Measurements from ENCODE around the gene LEUTX. TPM values are rescaled to one million over a fixed set of nuclear protein-coding genes. Genes with fewer than 3 reads are reported as not detected.

The LEUTX gene
- total and polyA plus RNA-seq, 2 donors (not counting 1 experiment from before 2014, with no cell fraction given), result not detected

DNA sequence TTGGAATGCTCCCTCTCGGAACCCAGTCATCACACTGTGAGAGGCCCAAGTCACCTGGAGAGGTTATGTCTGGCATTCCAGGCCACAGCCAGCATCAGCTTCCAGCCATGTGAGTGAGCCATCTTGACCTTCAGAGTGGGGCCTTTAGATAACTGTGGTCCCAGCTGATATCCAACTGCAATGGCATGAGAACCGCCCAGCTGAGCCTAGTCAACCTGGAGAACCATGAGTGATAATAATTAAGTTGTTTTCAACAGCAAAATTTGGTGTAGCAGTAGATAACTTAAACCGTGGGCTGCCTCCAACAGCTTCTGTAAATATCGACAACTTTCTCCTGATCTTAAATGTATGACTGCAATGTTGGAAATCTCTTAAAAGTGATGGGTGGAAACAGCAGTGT lies 30.7 kb downstream of the LEUTX start:
- TF ChIP-seq EZH2 (IDR thresholded peaks at IDR 0.05; ENCODE audit: borderline replicate concordance, insufficient read depth, low read depth, low read length, poor library complexity, severe bottlenecking), result no peak
- TF ChIP-seq, protein P1, sequence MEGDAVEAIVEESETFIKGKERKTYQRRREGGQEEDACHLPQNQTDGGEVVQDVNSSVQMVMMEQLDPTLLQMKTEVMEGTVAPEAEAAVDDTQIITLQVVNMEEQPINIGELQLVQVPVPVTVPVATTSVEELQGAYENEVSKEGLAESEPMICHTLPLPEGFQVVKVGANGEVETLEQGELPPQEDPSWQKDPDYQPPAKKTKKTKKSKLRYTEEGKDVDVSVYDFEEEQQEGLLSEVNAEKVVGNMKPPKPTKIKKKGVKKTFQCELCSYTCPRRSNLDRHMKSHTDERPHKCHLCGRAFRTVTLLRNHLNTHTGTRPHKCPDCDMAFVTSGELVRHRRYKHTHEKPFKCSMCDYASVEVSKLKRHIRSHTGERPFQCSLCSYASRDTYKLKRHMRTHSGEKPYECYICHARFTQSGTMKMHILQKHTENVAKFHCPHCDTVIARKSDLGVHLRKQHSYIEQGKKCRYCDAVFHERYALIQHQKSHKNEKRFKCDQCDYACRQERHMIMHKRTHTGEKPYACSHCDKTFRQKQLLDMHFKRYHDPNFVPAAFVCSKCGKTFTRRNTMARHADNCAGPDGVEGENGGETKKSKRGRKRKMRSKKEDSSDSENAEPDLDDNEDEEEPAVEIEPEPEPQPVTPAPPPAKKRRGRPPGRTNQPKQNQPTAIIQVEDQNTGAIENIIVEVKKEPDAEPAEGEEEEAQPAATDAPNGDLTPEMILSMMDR (IDR thresholded peaks at IDR 0.05), result no peak

DNA sequence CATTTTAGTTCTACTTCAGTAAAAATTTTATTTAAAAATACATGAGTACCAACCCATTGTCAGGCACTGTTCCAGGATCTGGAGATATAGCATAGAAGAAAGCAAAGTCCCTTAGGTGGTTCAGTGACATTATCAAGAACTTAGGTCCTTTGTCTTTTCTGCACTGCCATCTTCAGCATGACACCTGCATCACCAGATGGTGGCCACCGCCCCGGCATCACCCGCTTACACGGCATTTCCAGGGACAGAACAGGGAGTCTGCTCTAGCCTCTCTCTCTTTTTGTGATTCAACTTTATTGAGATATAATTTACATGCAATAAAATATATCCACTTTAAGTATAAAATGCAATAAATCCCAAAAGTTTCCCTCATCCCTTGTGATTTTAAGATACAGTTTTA lies 31.8 kb downstream of the LEUTX start:
- peaks cover 0 to 2% (median 0%) of the 10 kb centered on the region in 4 experiments for H3K27me3 ChIP-seq (replicated peaks in 1 of 4; ENCODE audit: control extremely low read depth in 1 of 4, control insufficient read depth in 3 of 4, insufficient read depth in 4 of 4, low read length in 3 of 4)
- H2AFZ ChIP-seq (ENCODE audit: insufficient read depth, low read depth, low read length, poor library complexity, severe bottlenecking), result no peak overlapping the region
- H3K27ac Mint-ChIP-seq, result no peak overlapping the region
- peaks cover 7% of the 10 kb centered on the region for H3K27me3 Mint-ChIP-seq
- no peaks in the 10 kb centered on the region for H4K20me1 ChIP-seq (ENCODE audit: control insufficient read depth, insufficient read depth, low read length, poor library complexity, severe bottlenecking)
- DNase-seq (no peak), ATAC-seq (ENCODE audit: low read depth) (no peak)
- H3K9ac ChIP-seq (ENCODE audit: low read length), result no peak overlapping the region
- no peaks in the 10 kb centered on the region for H3K4me1 ChIP-seq (ENCODE audit: control insufficient read depth in 2 of 2, insufficient read depth in 2 of 2, low read length in 2 of 2)
- H3K9me3 Mint-ChIP-seq (ENCODE audit: insufficient read depth), result no peaks in the 10 kb centered on the region
- no peak for TF ChIP-seq EZH2 (IDR thresholded peaks at IDR 0.05; ENCODE audit: borderline replicate concordance, insufficient read depth, low read depth, low read length, poor library complexity, severe bottlenecking)
- TF ChIP-seq, protein P1 (IDR thresholded peaks at IDR 0.05), result no peak
- intact Hi-C loops (cut with micrococcal nuclease), result no loop called here
- H3K79me2 ChIP-seq (ENCODE audit: control insufficient read depth, insufficient read depth, low read length), result no peaks in the 10 kb centered on the region
- H3K4me3 ChIP-seq (ENCODE audit: control extremely low read depth in 1 of 5, extremely low read depth in 1 of 5, insufficient read depth in 1 of 5, low read depth in 2 of 5, low read length in 4 of 5), result no peak overlapping the region
- H3K4me3 Mint-ChIP-seq, result no peak overlapping the region
- no peaks in the 10 kb centered on the region for H3K4me1 Mint-ChIP-seq
- WGBS (ENCODE audit: insufficient coverage), result no CpG with 5 or more reads among the region's 4 CpGs
- ChIA-PET CTCF (interaction anchor here (1.0 to 2.3 kb wide), 2 partner anchors 18 to 33 kb away, joined by 4 to 7 read pairs; no protein-coding TSS in a partner anchor), POLR2A (no interaction called here)
- no peaks in the 10 kb centered on the region for H3K9me3 ChIP-seq (ENCODE audit: control extremely low read depth in 1 of 3, control insufficient read depth in 2 of 3, insufficient read depth in 1 of 3, low read length in 2 of 3)
- H3K36me3 ChIP-seq (replicated peaks in 1 of 2; ENCODE audit: control extremely low read depth in 1 of 2, control insufficient read depth in 1 of 2, extremely low read depth in 1 of 2, insufficient read depth in 2 of 2, low read length in 1 of 2), result no peaks in the 10 kb centered on the region
- no peak overlapping the region for H3K27ac ChIP-seq (ENCODE audit: low read length in 2 of 2)
- no peak overlapping the region for H3K4me2 ChIP-seq (replicated peaks; ENCODE audit: low read depth, low read length, poor library complexity, severe bottlenecking)

More for the DNA sequence above, 30.7 kb downstream of the LEUTX start:
- ChIA-PET POLR2A (no interaction called here), CTCF (interaction anchor here (0.6 to 2.3 kb wide), 4 partner anchors 17 to 1659 kb away, joined by 3 to 7 read pairs (median 3); no protein-coding TSS in a partner anchor)
- Mint-ChIP-seq H3K27ac (no peak overlapping the region), H3K4me3 (no peak overlapping the region), H3K4me1 (no peaks in the 10 kb centered on the region), H3K27me3 (peaks cover 12% of the 10 kb centered on the region), H3K9me3 (ENCODE audit: insufficient read depth) (no peaks in the 10 kb centered on the region)
- H3K4me1 ChIP-seq (ENCODE audit: control insufficient read depth in 2 of 2, insufficient read depth in 2 of 2, low read length in 2 of 2), result no peaks in the 10 kb centered on the region
- intact Hi-C loops (cut with micrococcal nuclease), result no loop called here
- H2AFZ ChIP-seq (ENCODE audit: insufficient read depth, low read depth, low read length, poor library complexity, severe bottlenecking), result no peak overlapping the region
- H3K27me3 ChIP-seq (replicated peaks in 1 of 4; ENCODE audit: control extremely low read depth in 1 of 4, control insufficient read depth in 3 of 4, insufficient read depth in 4 of 4, low read length in 3 of 4), result peaks cover 0 to 5% (median 0%) of the 10 kb centered on the region in 4 experiments
- no peak overlapping the region for H3K9ac ChIP-seq (ENCODE audit: low read length)
- ATAC-seq (ENCODE audit: low read depth), result no peak
- no peak overlapping the region for H3K4me3 ChIP-seq (ENCODE audit: control extremely low read depth in 1 of 5, extremely low read depth in 1 of 5, insufficient read depth in 1 of 5, low read depth in 2 of 5, low read length in 4 of 5)
- H3K9me3 ChIP-seq (ENCODE audit: control extremely low read depth in 1 of 3, control insufficient read depth in 2 of 3, insufficient read depth in 1 of 3, low read length in 2 of 3), result no peaks in the 10 kb centered on the region
- H3K27ac ChIP-seq (ENCODE audit: low read length in 2 of 2), result no peak overlapping the region
- 89% methylated on average over 2 of the region's 4 CpGs for WGBS (ENCODE audit: insufficient coverage)
- H4K20me1 ChIP-seq (ENCODE audit: control insufficient read depth, insufficient read depth, low read length, poor library complexity, severe bottlenecking), result no peaks in the 10 kb centered on the region
- H3K36me3 ChIP-seq (replicated peaks in 1 of 2; ENCODE audit: control extremely low read depth in 1 of 2, control insufficient read depth in 1 of 2, extremely low read depth in 1 of 2, insufficient read depth in 2 of 2, low read length in 1 of 2), result no peaks in the 10 kb centered on the region
- H3K4me2 ChIP-seq (replicated peaks; ENCODE audit: low read depth, low read length, poor library complexity, severe bottlenecking), result no peak overlapping the region
- DNase-seq, result no peak
- H3K79me2 ChIP-seq (ENCODE audit: control insufficient read depth, insufficient read depth, low read length), result no peaks in the 10 kb centered on the region

Data from B cell (primary cell).